Measurements from ENCODE around the gene PKD2. TPM values are rescaled to one million over a fixed set of nuclear protein-coding genes. Genes with fewer than 3 reads are reported as not detected.

The PKD2 gene
- total and polyA plus RNA-seq, 7 donors: 1.4 to 123 (median 67.6) TPM

GRCh38 chr4:87979810-87980209 is 27.6 kb upstream of the PKD2 start:
- TF ChIP-seq EP300 (IDR thresholded peaks at IDR 0.05): no peak
- no peak for TF ChIP-seq POLR2A (IDR thresholded peaks at IDR 0.05)
- TF ChIP-seq CTCF (IDR thresholded peaks at IDR 0.05): no peak
- no peak for TF ChIP-seq POLR2AphosphoS5 (IDR thresholded peaks at IDR 0.05)
- WGBS, 2 donors: 85 to 96% methylated on average over 1 of the region's 1 CpG
- H3K27ac ChIP-seq: no peak overlapping the region
- no peak overlapping the region for H3K4me3 ChIP-seq
- H3K9me3 ChIP-seq: no peaks in the 10 kb centered on the region
- no peaks in the 10 kb centered on the region for H3K4me1 ChIP-seq
- intact Hi-C loops (cut with DNase I): loop anchor here (10.0 kb wide), 1 partner anchor 235 kb away; no protein-coding TSS in a partner anchor
- no peak for DNase-seq
- H3K36me3 ChIP-seq: no peaks in the 10 kb centered on the region
- no peaks in the 10 kb centered on the region for H3K27me3 ChIP-seq

- Histone ChIP-seq H3K27me3 (no peaks in the 10 kb centered on the region), H3K4me3 (no peak overlapping the region), H3K4me1 (no peaks in the 10 kb centered on the region), H3K36me3 (no peaks in the 10 kb centered on the region), H3K27ac (no peak overlapping the region), H3K9me3 (no peaks in the 10 kb centered on the region)
- DNase-seq: no peak
- TF ChIP-seq EP300 (IDR thresholded peaks at IDR 0.05) (no peak), POLR2A (IDR thresholded peaks at IDR 0.05) (no peak), POLR2AphosphoS5 (IDR thresholded peaks at IDR 0.05) (no peak), CTCF (IDR thresholded peaks at IDR 0.05) (no peak)
- WGBS, 2 donors: 88 to 93% methylated on average over 8 of the region's 8 CpGs
- intact Hi-C loops (cut with DNase I): no loop called here
Measured at GRCh38 chr4:87981486-87981885, 25.9 kb upstream of the PKD2 start.

GRCh38 chr4:87982036-87982435 is 25.4 kb upstream of the PKD2 start:
- Histone ChIP-seq H3K4me1 (no peaks in the 10 kb centered on the region), H3K27ac (no peak overlapping the region), H3K36me3 (no peaks in the 10 kb centered on the region), H3K4me3 (no peak overlapping the region), H3K27me3 (no peaks in the 10 kb centered on the region), H3K9me3 (no peaks in the 10 kb centered on the region)
- intact Hi-C loops (cut with DNase I): no loop called here
- DNase-seq: no peak
- 59 to 70% methylated on average over 1 of the region's 1 CpG for WGBS, 2 donors
- no peak for TF ChIP-seq CTCF (IDR thresholded peaks at IDR 0.05)
- TF ChIP-seq POLR2A (IDR thresholded peaks at IDR 0.05): no peak
- TF ChIP-seq EP300 (IDR thresholded peaks at IDR 0.05): no peak
- TF ChIP-seq POLR2AphosphoS5 (IDR thresholded peaks at IDR 0.05): no peak

DNA sequence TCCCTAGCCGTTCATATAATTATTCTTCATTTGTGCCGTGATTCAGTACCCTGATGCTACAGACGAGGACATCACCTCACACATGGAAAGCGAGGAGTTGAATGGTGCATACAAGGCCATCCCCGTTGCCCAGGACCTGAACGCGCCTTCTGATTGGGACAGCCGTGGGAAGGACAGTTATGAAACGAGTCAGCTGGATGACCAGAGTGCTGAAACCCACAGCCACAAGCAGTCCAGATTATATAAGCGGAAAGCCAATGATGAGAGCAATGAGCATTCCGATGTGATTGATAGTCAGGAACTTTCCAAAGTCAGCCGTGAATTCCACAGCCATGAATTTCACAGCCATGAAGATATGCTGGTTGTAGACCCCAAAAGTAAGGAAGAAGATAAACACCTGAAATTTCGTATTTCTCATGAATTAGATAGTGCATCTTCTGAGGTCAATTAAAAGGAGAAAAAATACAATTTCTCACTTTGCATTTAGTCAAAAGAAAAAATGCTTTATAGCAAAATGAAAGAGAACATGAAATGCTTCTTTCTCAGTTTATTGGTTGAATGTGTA is 24.9 kb upstream of the PKD2 start:
- Histone ChIP-seq H3K36me3 (no peaks in the 10 kb centered on the region), H3K4me1 (no peaks in the 10 kb centered on the region), H3K4me3 (no peak overlapping the region), H3K27ac (no peak overlapping the region), H3K9me3 (no peaks in the 10 kb centered on the region), H3K27me3 (no peaks in the 10 kb centered on the region)
- TF ChIP-seq EP300 (IDR thresholded peaks at IDR 0.05): no peak
- TF ChIP-seq POLR2A (IDR thresholded peaks at IDR 0.05): no peak
- no peak for TF ChIP-seq POLR2AphosphoS5 (IDR thresholded peaks at IDR 0.05)
- no peak for DNase-seq
- intact Hi-C loops (cut with DNase I): no loop called here
- 89 to 91% methylated on average over 13 of the region's 13 CpGs for WGBS, 2 donors

- intact Hi-C loops (cut with DNase I): no loop called here
- WGBS, 2 donors: 93 to 95% methylated on average over 2 of the region's 2 CpGs
Measured at GRCh38 chr4:87983996-87984395, 23.4 kb upstream of the PKD2 start.

More at GRCh38 chr4:87983996-87984395, 23.4 kb upstream of the PKD2 start:
- Histone ChIP-seq H3K4me3 (no peak overlapping the region), H3K27ac (no peak overlapping the region), H3K9me3 (no peaks in the 10 kb centered on the region), H3K36me3 (no peaks in the 10 kb centered on the region), H3K4me1 (no peaks in the 10 kb centered on the region), H3K27me3 (no peaks in the 10 kb centered on the region)
- DNase-seq: no peak
- no peak for TF ChIP-seq CTCF (IDR thresholded peaks at IDR 0.05)
- no peak for TF ChIP-seq EP300 (IDR thresholded peaks at IDR 0.05)
- no peak for TF ChIP-seq POLR2A (IDR thresholded peaks at IDR 0.05)

Measured in sigmoid colon (tissue), 7 donors.